ENCODE data around the gene RRM1. TPM values are rescaled to one million over a fixed set of nuclear protein-coding genes. Genes with fewer than 3 reads are reported as not detected.
"Not testable (repeated sequence)": the region's sequence is repeated elsewhere in the genome, so short reads cannot be mapped to it uniquely, and the experiment has no call there.

The RRM1 gene
- total RNA-seq, 2 experiments from 2014 or later: 166 to 169 TPM

DNA sequence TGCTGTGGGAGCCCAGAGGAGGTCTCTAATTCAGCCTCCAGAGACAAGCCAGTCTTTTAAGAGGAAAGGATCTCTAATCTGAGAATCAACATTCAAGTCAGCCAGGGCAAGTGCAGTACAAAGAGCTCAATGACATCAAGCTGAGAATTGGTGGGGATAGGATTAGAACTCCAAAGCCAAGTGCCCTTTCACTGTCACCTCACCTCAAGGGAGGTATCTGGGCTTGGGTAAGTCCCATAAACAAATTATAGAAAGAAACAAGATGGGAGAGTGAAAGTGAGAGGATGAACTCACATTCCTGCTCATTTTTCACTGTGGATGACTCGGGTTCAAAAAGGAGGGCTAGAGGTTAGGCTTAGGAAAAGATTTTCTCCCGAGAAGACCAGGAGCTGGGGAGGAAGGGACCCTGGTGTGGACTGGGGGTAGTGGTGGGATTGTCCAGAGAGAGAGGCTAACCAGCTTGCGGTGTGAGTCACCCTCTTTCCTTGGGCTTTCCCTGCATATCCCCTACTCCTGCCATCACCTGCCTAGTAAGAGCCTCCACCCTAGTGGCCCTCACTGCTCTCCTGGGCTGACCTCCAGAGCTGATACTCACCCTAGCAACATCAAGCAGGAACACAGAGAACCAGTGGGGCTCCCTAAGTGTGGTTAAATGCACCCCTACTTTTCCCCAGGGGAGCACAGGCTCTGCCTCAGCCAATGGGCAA, 70.4 kb downstream of the RRM1 start:
- Mint-ChIP-seq H3K27ac (no peak overlapping the region), H3K9me3 (ENCODE audit: low read depth) (no peaks in the 10 kb centered on the region), H3K36me3 (no peaks in the 10 kb centered on the region), H3K27me3 (no peaks in the 10 kb centered on the region), H3K4me3 (no peak overlapping the region), H3K4me1 (no peaks in the 10 kb centered on the region)
- CTCF ChIA-PET: interaction anchor here (1.0 to 2.1 kb wide), 2 partner anchors 17 to 22 kb away, joined by 3 to 11 read pairs; no protein-coding TSS in a partner anchor
- DNase-seq: no peak
- no peak for ATAC-seq

DNA sequence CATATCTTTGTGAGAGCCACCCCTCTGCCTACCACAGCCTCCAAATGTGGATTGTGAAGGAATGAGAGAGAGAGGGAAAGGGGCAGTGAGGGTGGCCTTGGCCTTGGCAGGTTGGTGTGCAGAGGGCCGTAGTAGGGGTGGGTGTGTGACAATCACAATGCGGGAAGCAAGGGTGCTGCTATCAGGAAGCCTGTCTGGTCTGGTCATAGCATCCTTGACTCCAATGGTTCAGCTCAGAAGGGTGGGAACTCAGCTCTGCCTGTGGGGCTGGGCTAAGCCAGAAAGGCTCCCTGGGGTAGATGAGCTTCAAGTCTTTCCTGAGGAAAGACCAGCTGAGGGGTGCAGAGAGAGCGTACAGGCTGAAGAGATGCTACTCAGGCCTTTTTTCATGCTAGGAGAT, 72.7 kb downstream of the RRM1 start:
- CTCF ChIA-PET: interaction anchor here (1.8 kb wide), 1 partner anchor 20 kb away, joined by 4 read pairs; no protein-coding TSS in a partner anchor
- H3K4me1 Mint-ChIP-seq: no peaks in the 10 kb centered on the region

DNA sequence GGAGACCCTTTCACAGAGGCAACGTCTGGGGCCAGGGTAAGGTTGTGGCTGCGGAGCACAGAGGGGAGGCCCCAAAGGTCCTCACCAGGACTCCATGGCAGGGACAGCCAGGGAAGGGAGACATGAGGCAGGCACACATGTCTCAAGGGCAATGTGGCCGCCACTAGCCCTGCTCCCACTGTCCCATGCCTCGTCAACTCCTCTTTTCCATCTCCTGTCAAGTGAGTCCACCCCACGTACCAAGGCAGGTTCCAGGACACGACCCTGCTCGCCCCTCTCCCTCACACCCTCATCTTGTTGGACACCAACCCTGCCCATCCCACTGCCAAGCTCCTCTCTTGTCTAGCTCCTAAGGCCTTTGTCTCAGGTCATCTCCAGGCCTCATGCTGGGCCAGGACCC, 73.2 kb downstream of the RRM1 start:
- Mint-ChIP-seq H3K4me1 (no peaks in the 10 kb centered on the region), H3K4me3 (no peak overlapping the region), H3K9me3 (ENCODE audit: low read depth) (no peaks in the 10 kb centered on the region), H3K27me3 (no peaks in the 10 kb centered on the region), H3K36me3 (no peaks in the 10 kb centered on the region), H3K27ac (no peak overlapping the region)
- no peak for ATAC-seq
- CTCF ChIA-PET: interaction anchor here (1.8 kb wide), 1 partner anchor 20 kb away, joined by 4 read pairs; no protein-coding TSS in a partner anchor
- no peak for DNase-seq

More for the DNA sequence above, 72.7 kb downstream of the RRM1 start:
- no peak overlapping the region for H3K4me3 Mint-ChIP-seq
- ATAC-seq: no peak
- no peaks in the 10 kb centered on the region for H3K27me3 Mint-ChIP-seq
- no peaks in the 10 kb centered on the region for H3K36me3 Mint-ChIP-seq
- no peak overlapping the region for H3K27ac Mint-ChIP-seq
- H3K9me3 Mint-ChIP-seq (ENCODE audit: low read depth): no peaks in the 10 kb centered on the region
- DNase-seq: no peak

DNA sequence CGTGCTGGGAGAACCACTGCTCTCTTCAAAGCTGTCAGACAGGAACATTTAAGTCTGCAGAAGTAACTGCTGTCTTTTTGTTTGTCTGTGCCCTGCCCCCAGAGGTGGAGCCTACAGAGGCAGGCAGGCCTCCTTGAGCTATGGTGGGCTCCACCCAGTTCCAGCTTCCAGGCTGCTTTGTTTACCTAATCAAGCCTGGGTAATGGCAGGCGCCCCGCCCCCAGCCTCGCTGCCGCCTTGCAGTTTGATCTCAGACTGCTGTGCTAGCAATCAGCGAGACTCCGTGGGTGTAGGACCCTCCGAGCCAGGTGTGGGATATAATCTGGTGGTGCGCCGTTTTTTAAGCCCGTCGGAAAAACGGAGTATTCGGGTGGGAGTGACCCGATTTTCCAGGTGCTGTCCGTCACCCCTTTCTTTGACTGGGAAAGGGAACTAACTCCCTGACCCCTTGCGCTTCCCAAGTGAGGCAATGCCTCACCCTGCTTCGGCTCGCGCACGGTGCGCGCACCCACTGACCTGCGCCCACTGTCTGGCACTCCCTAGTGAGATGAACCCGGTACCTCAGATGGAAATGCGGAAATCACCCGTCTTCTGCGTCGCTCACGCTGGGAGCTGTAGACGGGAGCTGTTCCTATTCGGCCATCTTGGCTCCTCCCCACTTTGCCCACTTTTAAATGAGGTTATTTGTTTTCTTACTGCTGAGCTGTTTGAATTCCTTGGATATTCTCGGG, 81.2 kb downstream of the RRM1 start:
- not testable (repeated sequence) for ATAC-seq; H3K4me3 Mint-ChIP-seq; DNase-seq; H3K36me3 Mint-ChIP-seq; H3K4me1 Mint-ChIP-seq; H3K27ac Mint-ChIP-seq; H3K9me3 Mint-ChIP-seq (ENCODE audit: low read depth)
- CTCF ChIA-PET: interaction anchor here (3.3 kb wide), 1 partner anchor 12 kb away, joined by 23 read pairs; no protein-coding TSS in a partner anchor
- H3K27me3 Mint-ChIP-seq: peaks cover 15% of the 10 kb centered on the region

DNA sequence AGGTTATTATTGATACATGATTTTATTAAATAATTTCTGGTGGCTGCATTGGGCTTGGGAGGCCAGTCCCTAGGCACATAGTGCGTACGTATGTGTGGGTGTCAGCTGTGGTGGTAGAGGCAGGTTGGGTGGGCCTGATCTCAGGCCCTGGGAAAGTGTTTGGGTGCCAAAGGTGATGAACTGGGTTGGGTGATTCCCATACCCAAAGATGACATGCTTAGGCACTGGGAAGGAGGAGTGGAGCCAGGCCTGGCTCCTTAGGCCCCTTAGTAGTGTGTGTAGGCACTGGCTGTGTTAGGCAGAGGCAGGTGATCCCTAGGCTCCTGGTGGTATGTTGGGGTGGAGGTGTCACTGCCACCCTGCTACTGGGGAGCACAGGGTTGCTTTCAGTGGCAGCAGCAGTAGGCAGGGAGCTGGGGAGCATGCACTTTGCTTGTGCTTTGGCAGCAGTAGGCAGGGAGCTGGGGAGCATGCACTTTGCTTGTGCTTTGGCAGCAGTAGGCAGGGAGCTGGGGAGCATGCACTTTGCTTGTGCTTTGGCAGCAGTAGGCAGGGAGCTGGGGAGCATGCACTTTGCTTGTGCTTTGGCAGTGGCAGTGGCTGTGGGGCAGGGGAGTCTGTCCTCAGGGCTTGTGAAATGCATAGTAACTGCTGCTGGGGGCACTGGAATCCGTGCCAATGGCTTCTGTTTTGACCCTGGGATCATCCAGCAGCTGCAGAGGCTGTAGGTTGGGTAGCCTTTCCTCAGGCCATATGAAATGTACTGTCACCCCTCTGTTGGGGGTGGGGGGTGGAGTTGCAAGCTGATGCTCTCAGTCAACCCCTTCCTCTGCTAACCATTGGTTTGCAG, 84.4 kb downstream of the RRM1 start:
- ATAC-seq: no peak
- Mint-ChIP-seq H3K27ac (no peak overlapping the region), H3K27me3 (peaks cover 15% of the 10 kb centered on the region)

DNA sequence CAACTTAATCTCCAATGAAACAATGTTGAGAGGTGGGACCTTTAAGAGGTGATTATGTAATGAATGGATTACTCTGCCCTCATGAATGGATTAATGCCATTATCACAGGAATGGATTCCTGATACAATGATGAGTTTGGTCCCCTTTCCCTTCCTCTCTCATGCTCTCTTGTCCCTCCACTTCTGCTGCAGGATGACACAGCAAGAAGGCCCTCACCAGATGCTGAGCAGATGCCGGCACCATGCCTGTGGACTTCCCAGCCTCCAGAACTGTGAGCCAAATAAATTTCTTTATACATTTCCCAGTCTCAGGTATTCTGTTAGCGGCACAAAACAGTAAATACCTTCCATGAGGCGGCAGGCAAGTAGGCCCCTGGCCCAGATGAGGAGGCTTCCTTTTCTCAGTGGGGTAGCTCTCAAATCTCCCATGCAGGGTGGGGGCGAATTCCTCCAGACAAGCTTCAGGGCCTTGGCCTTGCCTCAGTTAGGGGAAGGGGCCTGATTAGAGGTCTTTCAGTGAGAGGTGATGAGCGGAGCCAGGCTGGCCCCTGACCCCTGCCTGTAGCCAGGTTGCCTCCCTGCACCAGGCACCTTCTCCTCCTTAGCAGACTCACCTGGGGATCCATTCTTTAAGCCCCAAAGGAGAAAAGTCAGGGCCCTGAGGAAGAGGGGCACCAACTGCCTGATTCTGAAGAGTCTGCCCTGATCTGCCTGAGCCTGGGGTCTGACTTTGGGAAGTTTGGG, 86.0 kb downstream of the RRM1 start:
- no peak overlapping the region for H3K4me3 Mint-ChIP-seq
- CTCF ChIA-PET: no interaction called here
- DNase-seq (no peak), ATAC-seq (no peak)
- H3K9me3 Mint-ChIP-seq (ENCODE audit: low read depth): no peaks in the 10 kb centered on the region
- peaks cover 15% of the 10 kb centered on the region for H3K27me3 Mint-ChIP-seq
- peaks cover 7% of the 10 kb centered on the region for H3K4me1 Mint-ChIP-seq
- H3K36me3 Mint-ChIP-seq: no peaks in the 10 kb centered on the region
- no peak overlapping the region for H3K27ac Mint-ChIP-seq

More for the DNA sequence above, 84.4 kb downstream of the RRM1 start:
- H3K9me3 Mint-ChIP-seq (ENCODE audit: low read depth): no peaks in the 10 kb centered on the region
- CTCF ChIA-PET: interaction anchor here (1.1 to 3.3 kb wide), 2 partner anchors 8 to 9 kb away, joined by 5 to 23 read pairs; no protein-coding TSS in a partner anchor
- no peaks in the 10 kb centered on the region for H3K36me3 Mint-ChIP-seq
- no peak overlapping the region for H3K4me3 Mint-ChIP-seq
- H3K4me1 Mint-ChIP-seq: no peaks in the 10 kb centered on the region
- DNase-seq: no peak

DNA sequence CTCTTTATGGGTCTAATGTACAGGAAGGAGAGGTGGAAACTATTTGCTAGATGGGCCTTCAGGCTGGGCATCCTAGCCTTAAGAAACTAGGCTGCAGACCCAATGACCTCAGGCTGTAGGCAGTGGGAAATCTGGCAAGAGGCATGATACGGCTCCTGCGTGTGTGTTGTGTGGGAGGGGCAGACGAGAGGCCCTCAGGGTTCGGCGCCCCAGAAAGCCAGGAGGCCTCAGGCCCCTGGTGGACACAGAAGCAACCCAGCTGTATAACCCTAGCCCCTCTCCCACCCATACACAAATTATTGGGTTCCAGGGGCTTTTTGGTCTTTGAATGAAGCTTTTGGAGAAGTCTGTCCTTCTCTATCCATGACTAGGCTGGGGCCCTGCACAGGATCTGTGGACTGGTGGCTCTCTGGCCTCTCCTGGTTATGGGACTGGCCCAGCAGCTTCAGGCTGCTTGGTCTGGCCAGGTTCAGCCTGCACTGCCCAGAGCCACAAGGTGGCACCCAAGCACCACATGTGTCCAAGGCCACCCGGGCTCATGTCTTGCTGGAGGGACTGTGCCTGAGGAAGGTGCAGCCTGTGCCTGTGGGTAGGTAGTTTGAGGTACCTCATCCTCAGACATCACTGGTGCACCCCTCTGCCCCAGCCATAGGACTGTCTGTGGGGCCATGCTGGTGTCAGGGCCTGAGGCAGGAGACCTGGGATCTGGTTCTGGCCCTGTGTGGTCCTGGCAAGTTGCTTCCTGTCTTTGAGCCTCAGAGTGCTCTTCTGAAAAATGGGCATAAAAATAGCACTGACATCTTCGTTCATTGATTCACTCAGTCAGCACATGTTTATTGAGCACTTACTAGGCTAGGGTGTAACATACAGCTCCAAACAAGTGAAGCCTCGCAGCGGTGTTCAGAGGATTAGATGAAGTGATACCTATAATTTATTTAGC, 87.5 kb downstream of the RRM1 start:
- DNase-seq: peak; percentile 68
- no peak overlapping the region for H3K27ac Mint-ChIP-seq
- no peaks in the 10 kb centered on the region for H3K36me3 Mint-ChIP-seq
- no peak overlapping the region for H3K4me3 Mint-ChIP-seq
- ATAC-seq: peak; percentile 68
- CTCF ChIA-PET: interaction anchor here (0.7 to 3.8 kb wide), 6 partner anchors 18 to 425 kb away, joined by 3 to 20 read pairs (median 5); no protein-coding TSS in a partner anchor
- H3K4me1 Mint-ChIP-seq: peaks cover 14% of the 10 kb centered on the region
- peaks cover 7% of the 10 kb centered on the region for H3K27me3 Mint-ChIP-seq
- H3K9me3 Mint-ChIP-seq (ENCODE audit: low read depth): no peaks in the 10 kb centered on the region

DNA sequence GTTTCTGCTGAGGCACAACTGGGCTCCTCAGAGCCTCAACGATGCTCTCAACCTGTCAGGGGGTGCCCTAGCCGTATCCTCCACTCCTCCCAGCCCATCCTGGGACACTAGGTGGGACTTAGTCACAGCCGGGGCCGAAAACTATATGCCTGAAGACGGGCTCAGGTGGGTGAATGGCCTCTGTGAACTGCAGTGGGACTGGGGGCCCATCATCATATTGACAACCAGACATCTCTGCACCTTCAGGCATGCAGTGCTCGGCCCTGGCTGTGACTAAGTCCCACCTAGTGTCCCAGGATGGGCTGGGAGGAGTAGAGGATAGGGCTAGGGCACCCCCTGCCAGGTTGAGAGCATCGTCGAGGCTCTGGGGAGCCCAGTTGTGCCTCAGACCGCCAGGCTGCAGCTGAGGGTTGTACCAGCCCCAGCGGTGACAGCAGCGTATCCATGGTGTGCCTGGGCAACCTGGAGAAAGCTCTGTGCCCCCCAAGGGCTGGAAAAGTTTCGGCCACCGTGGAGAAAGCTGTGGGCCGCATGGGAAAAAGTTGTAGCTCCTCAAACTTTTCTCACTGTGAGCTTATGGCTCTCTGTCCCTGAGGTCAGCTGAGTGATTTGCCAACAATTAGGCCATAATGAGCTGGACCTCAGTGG, 88.9 kb downstream of the RRM1 start:
- no peak for ATAC-seq
- H3K9me3 Mint-ChIP-seq (ENCODE audit: low read depth): no peaks in the 10 kb centered on the region
- CTCF ChIA-PET: interaction anchor here (1.4 to 3.8 kb wide), 4 partner anchors 19 to 392 kb away, joined by 3 to 20 read pairs (median 4); no protein-coding TSS in a partner anchor

DNA sequence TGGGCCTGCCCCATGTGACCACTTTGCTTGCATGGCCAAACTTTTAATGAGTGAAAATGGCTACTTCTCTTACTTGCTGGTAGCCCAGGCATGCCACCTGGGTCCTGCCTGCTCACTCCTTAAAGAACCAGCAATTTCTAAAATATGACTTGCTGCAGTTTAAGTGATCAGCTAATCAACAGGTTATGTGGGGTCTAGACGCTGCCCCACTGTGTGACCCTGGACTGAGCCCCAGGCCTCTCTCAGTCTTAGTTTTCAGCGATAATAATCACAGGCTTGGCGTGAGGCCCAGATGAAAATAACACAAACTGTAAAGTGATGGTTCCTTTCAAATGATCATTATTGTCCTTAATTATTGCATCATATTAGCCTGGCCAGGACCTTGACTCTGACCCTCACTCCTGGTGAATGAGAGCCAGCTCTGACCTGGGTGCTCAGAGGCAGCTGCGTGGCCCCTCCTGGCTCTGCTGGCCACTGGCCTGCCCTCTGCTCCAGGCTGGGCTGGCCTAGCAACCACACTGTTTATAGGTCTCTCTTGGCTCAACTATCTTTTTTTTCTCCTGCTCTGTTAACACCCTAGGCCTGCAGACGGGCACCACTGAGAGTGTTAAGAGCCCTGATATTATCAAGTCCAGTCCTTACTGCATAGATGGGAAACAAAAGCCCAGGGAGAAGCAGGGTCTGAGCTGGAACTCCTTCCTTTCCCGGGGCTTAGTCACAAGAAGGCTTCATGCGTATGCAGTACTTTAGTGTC, 89.7 kb downstream of the RRM1 start:
- CTCF ChIA-PET: interaction anchor here (1.5 to 4.1 kb wide), 4 partner anchors 24 to 392 kb away, joined by 3 to 97 read pairs (median 12); no protein-coding TSS in a partner anchor
- ATAC-seq (no peak), DNase-seq (no peak)
- H3K9me3 Mint-ChIP-seq (ENCODE audit: low read depth): no peaks in the 10 kb centered on the region
- no peak overlapping the region for H3K4me3 Mint-ChIP-seq
- H3K4me1 Mint-ChIP-seq: peaks cover 16% of the 10 kb centered on the region
- no peak overlapping the region for H3K27ac Mint-ChIP-seq
- H3K36me3 Mint-ChIP-seq: no peaks in the 10 kb centered on the region
- H3K27me3 Mint-ChIP-seq: peaks cover 10% of the 10 kb centered on the region

More for the DNA sequence above, 88.9 kb downstream of the RRM1 start:
- Mint-ChIP-seq H3K36me3 (no peaks in the 10 kb centered on the region), H3K4me1 (peaks cover 16% of the 10 kb centered on the region), H3K27ac (no peak overlapping the region), H3K27me3 (peaks cover 5% of the 10 kb centered on the region), H3K4me3 (no peak overlapping the region)
- DNase-seq: no peak

DNA sequence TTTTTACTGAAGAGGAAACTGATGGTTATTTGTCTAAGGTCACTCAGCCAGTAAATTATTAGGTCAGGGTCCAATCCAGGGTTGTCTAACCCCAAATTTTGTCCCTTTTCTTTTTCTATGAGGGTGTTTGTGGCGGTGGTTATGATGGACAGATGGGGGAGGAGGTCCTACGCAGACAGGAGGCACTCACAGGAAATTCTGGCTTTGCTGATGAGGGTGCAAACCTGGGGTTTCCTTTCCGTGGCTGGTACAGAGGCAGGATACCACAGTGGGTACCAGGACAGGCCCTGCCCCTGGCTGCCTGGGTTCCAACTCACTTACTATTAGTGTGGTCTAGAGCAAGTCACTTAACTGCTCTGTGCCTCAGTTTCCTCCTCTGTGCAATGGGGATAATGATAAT, 91.0 kb downstream of the RRM1 start:
- H3K27ac Mint-ChIP-seq: no peak overlapping the region
- peaks cover 16% of the 10 kb centered on the region for H3K4me1 Mint-ChIP-seq
- DNase-seq (peak; percentile 53), ATAC-seq (no peak)
- H3K27me3 Mint-ChIP-seq: peaks cover 10% of the 10 kb centered on the region
- H3K4me3 Mint-ChIP-seq: no peak overlapping the region
- no peaks in the 10 kb centered on the region for H3K9me3 Mint-ChIP-seq (ENCODE audit: low read depth)
- CTCF ChIA-PET: interaction anchor here (2.7 to 4.1 kb wide), 3 partner anchors 307 to 422 kb away, joined by 21 to 97 read pairs (median 61); partner anchors contain the start of gene TRIM68
- H3K36me3 Mint-ChIP-seq: no peaks in the 10 kb centered on the region
